ENCODE data around the gene BCAS1.

BCAS1 gene

GRCh38 chr20:53902968-53903651, 167.3 kb downstream of the BCAS1 start:
- DNase-seq (ENCODE audit: low read depth) = no peak
- no peak overlapping the region for H3K4me3 ChIP-seq (ENCODE audit: low read depth, low read length)

GRCh38 chr20:53901497-53902096, 168.8 kb downstream of the BCAS1 start:
- no peak overlapping the region for H3K4me3 ChIP-seq (ENCODE audit: low read depth, low read length)
- DNase-seq (ENCODE audit: low read depth) = no peak

- DNase-seq (ENCODE audit: low read depth) = no peak
- H3K4me3 ChIP-seq (ENCODE audit: low read depth, low read length) = no peak overlapping the region
These were observed 169.3 kb downstream of the BCAS1 start for GRCh38 chr20:53901064-53901463.

GRCh38 chr20:53900380-53900999, 169.9 kb downstream of the BCAS1 start:
- H3K4me3 ChIP-seq (ENCODE audit: low read depth, low read length) = no peak overlapping the region
- no peak for DNase-seq (ENCODE audit: low read depth)

- no peak overlapping the region for H3K4me3 ChIP-seq (ENCODE audit: low read depth, low read length)
- peak; percentile 78 for DNase-seq (ENCODE audit: low read depth)
These were observed 170.8 kb downstream of the BCAS1 start for GRCh38 chr20:53899351-53900167.

GRCh38 chr20:53898556-53898931, 171.8 kb downstream of the BCAS1 start:
- DNase-seq (ENCODE audit: low read depth) = no peak
- H3K4me3 ChIP-seq (ENCODE audit: low read depth, low read length) = no peak overlapping the region

GRCh38 chr20:53897884-53898555, 172.4 kb downstream of the BCAS1 start:
- DNase-seq (ENCODE audit: low read depth) = no peak
- no peak overlapping the region for H3K4me3 ChIP-seq (ENCODE audit: low read depth, low read length)

- H3K4me3 ChIP-seq (ENCODE audit: low read depth, low read length) = no peak overlapping the region
- no peak for DNase-seq (ENCODE audit: low read depth)
These were observed 173.7 kb downstream of the BCAS1 start for GRCh38 chr20:53896647-53897046.

- DNase-seq (ENCODE audit: low read depth) = no peak
- H3K4me3 ChIP-seq (ENCODE audit: low read depth, low read length) = no peak overlapping the region
These were observed 174.4 kb downstream of the BCAS1 start for GRCh38 chr20:53896041-53896440.

GRCh38 chr20:53895385-53895755, 175.0 kb downstream of the BCAS1 start:
- no peak for DNase-seq (ENCODE audit: low read depth)
- no peak overlapping the region for H3K4me3 ChIP-seq (ENCODE audit: low read depth, low read length)

- no peak for DNase-seq (ENCODE audit: low read depth)
- H3K4me3 ChIP-seq (ENCODE audit: low read depth, low read length) = no peak overlapping the region
These were observed 175.5 kb downstream of the BCAS1 start for GRCh38 chr20:53894707-53895384.
